Uterus (tissue), 4 donors: ENCODE measurements around the gene SHC4. TPM values are rescaled to one million over a fixed set of nuclear protein-coding genes. Genes with fewer than 3 reads are reported as not detected.

ENCODE experiments used
- DNase-seq, 2 donors: peaks; one replicate each; pipeline ENCODE4 v3.0.0-alpha.2; 2019 to 2020
- H3K27ac ChIP-seq, 2 donors: fragments of 200-600 bp; sonication (generic); 1 replicate in 1 of 2; 2 replicates in 1 of 2; pipeline ENCODE4 v1.5.1; 2016 to 2018
- H3K27me3 ChIP-seq, 2 donors: fragments of 200-600 bp; sonication (generic); one replicate each; pipeline ENCODE4 v1.5.1; 2018 to 2019; ENCODE audit warnings: control low read depth in 1 of 2
- H3K36me3 ChIP-seq, 2 donors: fragments of 200-600 bp; sonication (generic); one replicate each; pipeline ENCODE4 v1.5.1; 2019; ENCODE audit warnings: control low read depth in 1 of 2
- H3K4me1 ChIP-seq, 2 donors: fragments of 200-600 bp; sonication (generic); one replicate each; pipeline ENCODE4 v1.5.1; 2018 to 2019; ENCODE audit warnings: control low read depth in 1 of 2
- H3K4me3 ChIP-seq, 2 donors: fragments of 200-600 bp; sonication (generic); 1 replicate in 1 of 2; 2 replicates in 1 of 2; pipeline ENCODE4 v1.5.1; 2018 to 2019; ENCODE audit warnings: mild to moderate bottlenecking in 1 of 2
- H3K9me3 ChIP-seq, 2 donors: fragments of 200-600 bp; sonication (generic); one replicate each; pipeline ENCODE4 v1.5.1; 2019; ENCODE audit warnings: control low read depth in 1 of 2
- POLR2A ChIP-seq, 2 donors: fragments of 450-650 bp; IDR thresholded peaks; one replicate each; pipeline ENCODE4 v1.6.1; 2016; ENCODE audit warnings: antibody characterized with exemption in 2 of 2, mild to moderate bottlenecking in 1 of 2, moderate library complexity in 1 of 2
- intact Hi-C: fragments of 100-400 bp; cut with DNase I; formaldehyde crosslinking; loops from one replicate; pipeline ENCODE4 v1.15.1; 2023; ENCODE audit warnings: low total_unique reads
- total RNA-seq, 4 donors: library from RNA; depleted of rRNA in 3 of 4; stranded (reverse); fragments of >200 nt in 3 of 4; gene quantifications; one replicate each; pipeline versions ENCODE4 v1.1.0 to v1.2.4, GENCODE V29; 2014 to 2023
- TF ChIP-seq, protein P1 (sequence below), 4 experiments: fragments of 200-600 bp in 2 of 4; fragments of 450-650 bp in 2 of 4; sonication (generic) in 2 of 4; IDR thresholded peaks; one replicate each; pipeline ENCODE4 v1.5.1; 2016 to 2019; ENCODE audit warnings: antibody characterized with exemption in 4 of 4, mild to moderate bottlenecking in 2 of 4, moderate library complexity in 1 of 4
- donor health status: DM: yes; HTN: yes; CAD: no.

The SHC4 gene
- total RNA-seq, 4 donors from 2014 or later = 0.88 to 6.8 (median 5.0) TPM; not detected in 1

DNA sequence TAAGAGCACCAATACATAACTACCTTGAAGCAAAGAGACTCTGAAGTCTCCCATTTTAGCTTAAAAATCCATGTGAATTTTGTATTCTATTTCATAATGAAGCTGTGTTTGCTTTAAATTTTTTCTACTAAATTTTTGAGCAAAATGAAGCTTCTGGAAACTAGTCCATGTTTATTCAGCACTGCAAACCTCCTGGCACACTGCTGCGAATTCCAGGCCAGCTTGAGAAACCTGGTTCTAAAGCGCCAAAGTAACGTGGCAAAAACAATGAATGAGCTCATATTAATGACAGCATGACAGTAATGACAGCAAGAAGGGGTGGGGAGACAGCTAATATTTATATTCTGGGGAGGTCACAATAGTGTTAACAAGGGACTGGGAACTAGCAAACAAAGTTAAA, 178.5 kb downstream of the SHC4 start:
- Histone ChIP-seq H3K4me1 (no peaks in the 10 kb centered on the region), H3K27ac (no peak overlapping the region), H3K4me3 (no peak overlapping the region), H3K36me3 (no peaks in the 10 kb centered on the region), H3K9me3 (no peaks in the 10 kb centered on the region), H3K27me3 (no peaks in the 10 kb centered on the region)
- peak in 1 of 2 donors; percentile 18 for DNase-seq
- intact Hi-C loops = no loop called here
- TF ChIP-seq, protein P1, sequence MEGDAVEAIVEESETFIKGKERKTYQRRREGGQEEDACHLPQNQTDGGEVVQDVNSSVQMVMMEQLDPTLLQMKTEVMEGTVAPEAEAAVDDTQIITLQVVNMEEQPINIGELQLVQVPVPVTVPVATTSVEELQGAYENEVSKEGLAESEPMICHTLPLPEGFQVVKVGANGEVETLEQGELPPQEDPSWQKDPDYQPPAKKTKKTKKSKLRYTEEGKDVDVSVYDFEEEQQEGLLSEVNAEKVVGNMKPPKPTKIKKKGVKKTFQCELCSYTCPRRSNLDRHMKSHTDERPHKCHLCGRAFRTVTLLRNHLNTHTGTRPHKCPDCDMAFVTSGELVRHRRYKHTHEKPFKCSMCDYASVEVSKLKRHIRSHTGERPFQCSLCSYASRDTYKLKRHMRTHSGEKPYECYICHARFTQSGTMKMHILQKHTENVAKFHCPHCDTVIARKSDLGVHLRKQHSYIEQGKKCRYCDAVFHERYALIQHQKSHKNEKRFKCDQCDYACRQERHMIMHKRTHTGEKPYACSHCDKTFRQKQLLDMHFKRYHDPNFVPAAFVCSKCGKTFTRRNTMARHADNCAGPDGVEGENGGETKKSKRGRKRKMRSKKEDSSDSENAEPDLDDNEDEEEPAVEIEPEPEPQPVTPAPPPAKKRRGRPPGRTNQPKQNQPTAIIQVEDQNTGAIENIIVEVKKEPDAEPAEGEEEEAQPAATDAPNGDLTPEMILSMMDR (IDR thresholded peaks at IDR 0.05) = no peak
- TF ChIP-seq POLR2A (IDR thresholded peaks at IDR 0.05) = no peak

DNA sequence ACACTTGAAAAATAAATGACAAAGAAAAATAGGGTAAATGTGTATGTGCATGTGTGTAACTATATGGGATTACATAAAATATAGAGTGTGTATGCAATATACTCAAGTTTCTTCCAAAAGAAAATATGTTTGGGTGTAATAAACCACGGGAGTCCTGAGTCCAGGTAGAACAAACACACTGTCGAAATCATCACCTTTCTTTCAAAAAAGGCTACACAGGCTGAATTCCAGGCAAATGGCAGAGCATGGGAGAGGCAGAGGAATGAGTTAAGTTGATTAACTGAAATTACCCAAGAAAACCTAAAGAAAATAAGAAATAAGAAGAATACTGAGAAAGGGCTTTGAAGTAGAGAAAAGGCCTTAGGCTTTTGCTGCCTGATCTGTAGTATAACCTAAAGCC, 179.0 kb downstream of the SHC4 start:
- H3K4me1 ChIP-seq = no peaks in the 10 kb centered on the region
- H3K9me3 ChIP-seq = no peaks in the 10 kb centered on the region
- intact Hi-C loops = no loop called here
- H3K27me3 ChIP-seq = no peaks in the 10 kb centered on the region
- no peak overlapping the region for H3K27ac ChIP-seq
- no peak for DNase-seq
- H3K4me3 ChIP-seq = no peak overlapping the region
- H3K36me3 ChIP-seq = no peaks in the 10 kb centered on the region
- no peak for TF ChIP-seq POLR2A (IDR thresholded peaks at IDR 0.05)
- TF ChIP-seq, protein P1 (IDR thresholded peaks at IDR 0.05) = no peak

DNA sequence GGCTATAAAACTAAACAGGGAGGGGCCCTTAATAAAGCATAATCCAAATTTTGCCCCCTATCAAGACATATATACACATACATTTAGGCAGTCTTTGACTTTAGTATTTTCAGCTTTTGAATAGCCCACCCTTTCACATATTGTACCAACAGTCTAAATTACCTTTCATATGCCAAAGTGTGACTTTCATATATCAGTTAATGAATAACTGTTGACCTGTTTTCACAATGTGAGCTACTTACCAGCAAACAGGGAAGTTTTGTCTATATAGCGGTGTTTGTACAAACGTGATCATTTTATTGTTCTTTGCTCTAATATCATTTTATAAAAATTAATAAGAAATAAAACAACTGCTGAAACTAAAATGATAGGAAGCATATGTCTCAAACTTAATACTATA, 180.8 kb downstream of the SHC4 start:
- H3K27ac ChIP-seq = no peak overlapping the region
- no peaks in the 10 kb centered on the region for H3K27me3 ChIP-seq
- intact Hi-C loops = no loop called here
- TF ChIP-seq POLR2A (IDR thresholded peaks at IDR 0.05) = no peak
- TF ChIP-seq, protein P1 (IDR thresholded peaks at IDR 0.05) = no peak
- DNase-seq = no peak
- no peaks in the 10 kb centered on the region for H3K4me1 ChIP-seq
- H3K36me3 ChIP-seq = no peaks in the 10 kb centered on the region
- H3K9me3 ChIP-seq = no peaks in the 10 kb centered on the region
- no peak overlapping the region for H3K4me3 ChIP-seq

DNA sequence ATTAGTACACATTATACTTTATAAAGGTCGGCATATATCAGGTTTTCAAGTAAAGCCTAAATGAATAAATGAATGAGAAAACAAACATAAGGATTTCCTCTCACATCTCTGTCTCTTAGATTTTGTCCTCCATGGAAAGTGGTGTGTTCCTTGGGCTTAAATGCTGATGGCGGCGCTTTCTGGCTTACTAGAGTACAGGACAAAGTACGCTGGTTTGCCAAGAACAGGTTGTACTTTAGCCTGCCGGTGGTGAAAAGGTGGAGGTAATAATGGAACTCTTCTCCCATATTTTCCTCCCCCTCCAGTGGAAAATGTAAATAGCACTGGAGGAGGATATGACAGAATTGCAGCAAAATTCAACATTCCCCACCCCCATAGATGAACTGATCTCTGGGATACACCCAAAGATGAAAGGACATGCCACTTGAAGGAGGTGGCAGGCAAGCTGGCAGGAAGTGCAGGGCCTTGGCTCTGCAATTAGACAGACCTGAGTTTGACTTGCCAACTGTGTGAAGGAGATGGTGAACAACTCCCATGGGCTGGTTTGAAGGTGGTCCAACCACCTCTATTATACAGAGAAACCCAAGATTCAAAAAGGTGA, 182.1 kb downstream of the SHC4 start:
- Histone ChIP-seq H3K27me3 (no peaks in the 10 kb centered on the region), H3K27ac (no peak overlapping the region), H3K36me3 (no peaks in the 10 kb centered on the region), H3K4me3 (no peak overlapping the region), H3K9me3 (no peaks in the 10 kb centered on the region), H3K4me1 (no peaks in the 10 kb centered on the region)
- intact Hi-C loops = no loop called here
- DNase-seq = no peak
- no peak for TF ChIP-seq POLR2A (IDR thresholded peaks at IDR 0.05)
- TF ChIP-seq, protein P1 (IDR thresholded peaks at IDR 0.05) = no peak

DNA sequence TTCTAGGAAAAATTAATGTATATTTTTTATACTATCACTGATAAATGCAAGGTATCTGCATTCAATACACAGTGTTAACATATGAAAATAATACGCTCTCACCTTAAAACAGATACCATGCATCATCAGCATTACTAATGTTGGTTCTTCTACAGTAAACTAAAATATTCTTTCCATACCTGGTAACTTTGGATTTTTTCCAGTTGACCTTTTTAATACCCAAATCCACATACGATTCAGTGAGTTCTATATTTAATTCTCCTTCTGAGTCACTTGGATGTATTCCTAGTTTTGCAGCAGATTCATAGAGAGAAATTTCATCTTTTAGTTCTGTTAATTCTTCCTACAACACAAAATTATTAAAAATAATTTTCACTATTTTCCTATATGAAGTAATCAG, 182.7 kb downstream of the SHC4 start:
- no peak for TF ChIP-seq POLR2A (IDR thresholded peaks at IDR 0.05)
- TF ChIP-seq, protein P1 (IDR thresholded peaks at IDR 0.05) = no peak

More for the DNA sequence above, 182.7 kb downstream of the SHC4 start:
- no peaks in the 10 kb centered on the region for H3K4me1 ChIP-seq
- no peak overlapping the region for H3K27ac ChIP-seq
- DNase-seq = no peak
- H3K4me3 ChIP-seq = no peak overlapping the region
- H3K9me3 ChIP-seq = no peaks in the 10 kb centered on the region
- intact Hi-C loops = no loop called here
- no peaks in the 10 kb centered on the region for H3K36me3 ChIP-seq
- H3K27me3 ChIP-seq = no peaks in the 10 kb centered on the region
